Nephron progenitor cell (in vitro differentiated cells): ENCODE measurements around the gene NEUROG3.
A peak's percentile ranks its signal among the peaks of the same experiment; 100 is the strongest.

ENCODE experiments used
- DNase-seq: peaks from one replicate; pipeline ENCODE4 v3.0.0; 2021
- H3K27ac Mint-ChIP-seq: 2 replicates; pipeline ENCODE4 v1.8.0; 2021; ENCODE audit warnings: mild to moderate bottlenecking, moderate library complexity, mixed read lengths
- H3K27me3 Mint-ChIP-seq: 2 replicates; pipeline ENCODE4 v1.8.0; 2021; ENCODE audit warnings: mild to moderate bottlenecking, low read depth, mixed read lengths; ENCODE audit not compliant: poor library complexity
- H3K36me3 Mint-ChIP-seq: 2 replicates; pipeline ENCODE4 v1.8.0; 2021; ENCODE audit warnings: low read depth, mixed read lengths
- H3K4me1 Mint-ChIP-seq: 2 replicates; pipeline ENCODE4 v1.8.0; 2021; ENCODE audit warnings: mixed read lengths
- H3K4me3 Mint-ChIP-seq: 2 replicates; pipeline ENCODE4 v1.8.0; 2021; ENCODE audit warnings: mild to moderate bottlenecking, moderate library complexity, mixed read lengths
- H3K9me3 Mint-ChIP-seq: 2 replicates; pipeline ENCODE4 v1.8.0; 2021; ENCODE audit warnings: mild to moderate bottlenecking, moderate library complexity, mixed read lengths
- CTCF ChIP-seq: fragments of 200-600 bp; sonication (generic); IDR thresholded peaks from 2 replicates; pipeline ENCODE4 v1.5.0; 2021; ENCODE audit warnings: antibody characterized with exemption

NEUROG3 gene

GRCh38 chr10:69575164-69575722, 2.0 kb upstream of the NEUROG3 start:
- Mint-ChIP-seq H3K27me3 (peaks cover 100% of the 10 kb centered on the region), H3K9me3 (peaks cover 6% of the 10 kb centered on the region), H3K4me3 (peak overlapping the region; percentile 78), H3K27ac (no peak overlapping the region), H3K36me3 (no peaks in the 10 kb centered on the region), H3K4me1 (peaks cover 27% of the 10 kb centered on the region)
- no peak for TF ChIP-seq CTCF
- no peak for DNase-seq

- peak; percentile 38 for DNase-seq
- no peak for TF ChIP-seq CTCF
- Mint-ChIP-seq H3K4me1 (peaks cover 27% of the 10 kb centered on the region), H3K9me3 (no peaks in the 10 kb centered on the region), H3K27me3 (peaks cover 100% of the 10 kb centered on the region), H3K36me3 (no peaks in the 10 kb centered on the region), H3K4me3 (peak overlapping the region; percentile 78), H3K27ac (no peak overlapping the region)
Observed at GRCh38 chr10:69574571-69574978, 1.4 kb upstream of the NEUROG3 start.

GRCh38 chr10:69572159-69573055, 815 bp downstream of the NEUROG3 start:
- Mint-ChIP-seq H3K9me3 (peaks cover 3% of the 10 kb centered on the region), H3K27ac (no peak overlapping the region), H3K4me3 (peak overlapping the region; percentile 77)

GRCh38 chr10:69571618-69572158, 1.5 kb downstream of the NEUROG3 start:
- H3K9me3 Mint-ChIP-seq: peaks cover 3% of the 10 kb centered on the region
- no peak for DNase-seq
- H3K27ac Mint-ChIP-seq: no peak overlapping the region
- peaks cover 100% of the 10 kb centered on the region for H3K27me3 Mint-ChIP-seq
- peak overlapping the region; percentile 58 for H3K4me3 Mint-ChIP-seq
- no peak for TF ChIP-seq CTCF
- H3K36me3 Mint-ChIP-seq: no peaks in the 10 kb centered on the region
- H3K4me1 Mint-ChIP-seq: peaks cover 27% of the 10 kb centered on the region

More at GRCh38 chr10:69572159-69573055, 815 bp downstream of the NEUROG3 start:
- no peak for DNase-seq
- Mint-ChIP-seq H3K36me3 (no peaks in the 10 kb centered on the region), H3K4me1 (peaks cover 27% of the 10 kb centered on the region), H3K27me3 (peaks cover 100% of the 10 kb centered on the region)
- TF ChIP-seq CTCF: no peak

GRCh38 chr10:69570050-69570816, 3.0 kb downstream of the NEUROG3 start:
- Mint-ChIP-seq H3K36me3 (no peaks in the 10 kb centered on the region), H3K27ac (no peak overlapping the region), H3K9me3 (peaks cover 3% of the 10 kb centered on the region), H3K4me1 (peaks cover 27% of the 10 kb centered on the region), H3K27me3 (peaks cover 100% of the 10 kb centered on the region), H3K4me3 (no peak overlapping the region)
- no peak for DNase-seq
- no peak for TF ChIP-seq CTCF
